HG02970 (cell line): ENCODE results near the gene GPSM1.
"Not testable (repeated sequence)": the region's sequence is repeated elsewhere in the genome, so short reads cannot be mapped to it uniquely, and the experiment has no call there.

Experiments
- ATAC-seq: cut with Tn5 transposase; IDR thresholded peaks from one replicate; pipeline ENCODE4 v1.9.1; 2021; ENCODE audit warnings: mild to moderate bottlenecking, moderate library complexity, moderate number of reproducible peaks; ENCODE audit not compliant: unreplicated experiment, low FRiP score

The GPSM1 gene

DNA sequence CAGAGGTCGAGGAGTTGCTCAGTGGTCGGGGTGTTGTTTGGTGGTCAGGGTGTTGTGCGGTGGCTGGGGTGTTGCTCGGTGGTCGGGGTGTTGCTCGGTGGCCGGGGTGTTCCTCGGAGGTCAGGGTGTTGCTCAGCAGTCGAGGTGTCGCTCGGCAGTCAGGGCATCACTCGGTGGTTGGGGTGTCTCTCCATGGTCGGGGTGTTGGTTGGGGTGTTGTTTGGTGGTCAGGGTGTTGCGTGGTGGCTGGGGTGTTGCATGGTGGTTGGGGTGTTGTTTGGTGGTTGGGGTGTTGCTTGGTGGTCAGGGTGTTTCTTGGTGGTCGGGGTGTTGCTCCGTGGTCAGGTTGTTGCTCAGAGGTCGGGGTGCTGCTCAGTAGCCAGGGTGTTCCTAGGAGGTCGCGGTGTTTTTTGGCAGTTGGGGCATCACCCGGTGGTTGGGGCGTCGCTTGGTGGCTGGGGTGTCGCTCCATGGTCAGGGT is 11.0 kb upstream of the GPSM1 start:
- no peak for ATAC-seq

DNA sequence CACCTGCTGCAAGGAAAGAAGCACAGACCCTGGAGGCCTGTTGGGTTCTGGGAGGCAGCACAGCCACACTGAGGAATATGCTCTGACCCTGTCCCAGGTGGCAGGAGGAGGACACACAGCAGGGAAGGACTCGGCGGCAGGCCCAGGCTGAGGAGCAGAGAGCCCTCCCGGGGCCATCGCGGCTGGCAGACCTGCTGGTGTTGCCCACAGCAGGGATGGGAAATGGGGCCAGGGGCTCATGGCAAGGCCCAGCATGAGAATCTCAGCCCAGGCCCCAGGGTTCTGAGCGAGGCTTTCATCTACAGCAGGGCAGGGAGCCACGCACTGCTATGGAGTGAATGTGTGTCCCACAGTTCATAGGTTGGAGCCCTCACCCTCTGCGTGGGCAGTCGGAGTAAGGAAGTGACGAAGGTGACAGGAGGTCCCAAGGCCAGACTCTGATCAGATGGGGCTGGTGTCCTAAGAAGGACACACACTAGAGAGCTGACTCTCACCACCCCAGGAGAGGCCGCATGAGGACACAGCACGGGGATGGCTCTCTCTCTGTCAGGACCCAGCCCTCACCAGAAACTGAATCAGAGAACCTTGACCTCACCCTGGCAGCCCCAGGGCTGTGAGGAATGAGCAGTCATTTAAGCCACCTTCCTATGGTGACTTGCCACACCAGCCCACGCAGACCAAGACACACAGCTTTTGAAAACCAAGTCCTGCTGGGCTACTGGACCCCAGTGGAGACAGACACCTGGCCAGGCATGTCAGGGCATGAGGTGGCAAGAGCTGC is 10.3 kb upstream of the GPSM1 start:
- no peak for ATAC-seq

DNA sequence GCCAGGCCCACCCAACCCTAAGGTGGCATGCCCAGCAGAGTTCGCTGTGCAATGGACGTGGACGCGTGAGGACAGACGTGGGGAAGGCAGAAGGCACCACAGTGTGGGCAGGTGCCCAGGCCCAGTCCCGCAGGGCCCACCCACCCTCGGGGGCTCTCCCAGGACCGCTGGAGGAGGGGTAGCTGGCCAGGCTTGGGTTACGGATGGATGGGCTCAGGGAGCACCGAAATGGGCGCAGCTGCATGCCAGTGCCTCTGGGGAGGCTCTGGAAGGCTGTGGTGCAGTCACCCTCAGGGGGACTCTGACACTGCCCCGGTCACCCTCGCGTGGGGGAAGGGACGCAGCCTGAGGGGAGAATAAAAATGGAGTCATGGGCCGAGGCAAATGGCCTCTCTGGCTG is 9.6 kb upstream of the GPSM1 start:
- ATAC-seq, result no peak

DNA sequence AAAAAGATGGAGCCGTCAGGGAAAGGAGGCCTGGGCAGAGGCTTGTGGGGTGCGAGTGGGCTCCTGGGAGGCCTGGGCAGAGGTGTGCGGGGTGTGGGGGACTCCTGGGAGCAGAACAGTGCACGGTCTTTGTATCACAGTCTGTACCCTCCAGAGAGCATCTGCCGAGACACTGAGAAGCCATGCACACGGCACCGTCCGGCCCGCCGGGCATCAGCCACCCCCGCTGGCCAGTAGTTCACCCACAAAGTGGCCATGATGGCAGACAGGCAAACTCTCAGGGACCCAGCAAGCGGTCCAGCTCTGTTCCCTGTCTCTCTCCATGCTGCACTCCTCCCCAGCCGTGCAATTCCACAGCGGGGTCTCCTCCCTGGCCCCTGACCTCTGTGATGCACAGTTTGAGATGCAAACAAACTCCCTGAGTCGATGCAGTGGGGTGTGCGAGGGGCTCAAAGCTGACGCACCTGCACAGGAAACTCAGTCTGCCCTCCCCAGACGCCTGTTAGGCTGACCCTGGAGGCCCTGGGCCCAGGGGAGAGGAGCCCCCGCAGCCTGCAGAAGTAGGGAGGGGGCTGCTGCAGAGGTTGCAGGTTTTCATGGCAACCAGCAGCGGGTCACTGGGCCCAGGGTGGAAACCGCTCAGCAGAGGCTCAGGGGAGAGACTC is 9.1 kb upstream of the GPSM1 start:
- ATAC-seq, result no peak

DNA sequence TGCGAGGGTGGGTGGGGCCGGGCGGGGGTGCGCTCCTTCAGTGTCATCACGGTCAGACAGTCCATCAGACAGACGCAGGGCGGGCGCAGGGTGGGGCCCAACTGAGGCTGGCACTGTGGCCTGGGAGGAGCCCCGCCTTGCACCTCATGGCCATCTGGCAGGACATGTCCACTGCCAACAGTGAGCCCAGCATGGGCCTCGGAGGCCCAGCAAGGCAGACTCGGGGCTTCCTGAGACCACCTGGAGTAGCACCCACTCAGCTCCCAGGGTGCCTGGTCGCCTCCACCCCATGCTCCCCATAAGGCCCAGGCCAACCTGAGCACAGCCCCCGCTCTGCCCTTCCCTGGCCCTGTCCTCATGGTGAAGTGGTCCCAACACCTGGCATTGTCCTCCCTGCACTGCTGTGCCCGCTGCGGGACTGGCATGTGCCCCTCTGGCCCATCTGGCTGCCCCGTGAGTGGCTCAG is 8.5 kb upstream of the GPSM1 start:
- no peak for ATAC-seq

DNA sequence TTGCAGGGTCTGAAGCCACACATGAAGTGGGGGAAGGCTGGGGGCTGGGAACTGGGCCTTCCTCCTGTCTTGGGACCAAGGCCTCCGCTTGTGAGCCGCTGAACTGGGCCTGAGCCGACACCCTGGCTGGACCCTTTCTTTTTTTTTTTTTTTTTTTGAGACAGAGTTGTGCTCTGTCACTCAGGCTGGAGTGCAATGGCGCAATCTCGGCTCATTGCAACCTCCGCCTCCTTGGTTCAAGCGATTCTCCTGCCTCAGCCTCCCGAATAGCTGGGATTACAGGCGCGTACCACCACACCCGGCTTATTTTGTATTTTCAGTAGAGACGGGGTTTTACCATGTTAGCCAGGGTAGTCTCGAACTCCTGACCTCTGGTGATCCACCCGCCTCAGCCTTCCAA is 8.1 kb upstream of the GPSM1 start:
- not testable (repeated sequence) for ATAC-seq

DNA sequence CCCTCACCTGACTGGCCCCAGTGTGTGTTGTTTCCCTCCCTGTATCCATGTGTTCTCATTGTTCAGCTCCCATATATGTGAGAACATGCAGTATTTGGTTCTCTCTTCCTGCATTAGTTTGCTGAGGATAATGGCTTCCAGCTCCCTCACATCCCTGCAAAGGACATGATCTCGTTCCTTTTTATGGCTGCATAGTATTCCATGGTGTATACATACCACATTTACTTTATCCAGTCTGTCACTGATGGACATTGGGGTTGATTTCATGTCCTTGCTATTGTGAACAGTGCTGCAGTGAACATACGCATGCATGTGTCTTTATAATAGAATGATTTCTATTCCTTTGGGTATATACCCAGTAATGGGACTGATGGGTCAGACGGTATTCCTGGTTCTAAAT is 7.4 kb upstream of the GPSM1 start:
- not testable (repeated sequence) for ATAC-seq

DNA sequence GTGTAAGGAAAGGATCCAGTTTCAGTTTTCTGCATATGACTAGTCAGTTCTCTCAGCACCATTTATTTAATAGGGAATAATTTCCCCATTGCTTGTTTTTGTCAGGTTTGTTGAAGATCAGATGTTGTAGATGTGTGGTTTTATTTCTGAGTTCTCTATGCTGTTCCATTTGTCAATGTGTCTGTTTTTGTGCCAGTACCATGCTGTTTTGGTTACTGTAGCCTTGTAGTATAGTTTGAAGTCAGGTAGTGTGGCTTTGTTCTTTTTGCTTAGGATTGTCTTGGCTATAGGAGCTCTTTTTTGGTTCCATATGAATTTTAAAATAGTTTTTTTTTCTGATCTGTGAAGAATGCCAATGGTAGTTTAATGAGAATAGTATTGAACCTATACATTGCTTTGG is 6.4 kb upstream of the GPSM1 start:
- ATAC-seq, result not testable (repeated sequence)

DNA sequence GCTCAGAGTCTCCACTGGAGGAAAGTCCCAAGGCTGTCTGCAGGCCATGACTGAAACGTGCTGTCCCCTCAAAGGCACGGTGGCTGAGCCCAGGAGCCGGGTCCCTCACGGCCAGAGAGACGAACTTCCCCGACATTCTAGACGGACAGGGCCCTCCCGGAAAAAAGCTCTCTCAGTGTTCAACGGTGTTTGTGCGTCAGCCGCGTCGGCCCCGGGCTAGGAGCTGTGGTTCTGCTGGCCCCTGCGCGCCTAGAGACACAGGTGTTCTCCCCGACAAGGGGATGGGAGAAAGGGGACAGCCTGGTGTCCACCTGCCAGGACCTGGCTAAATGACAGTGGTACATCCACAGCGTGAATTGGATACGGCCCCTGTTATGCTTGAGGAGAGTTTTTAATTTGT is 5.8 kb upstream of the GPSM1 start:
- no peak for ATAC-seq

DNA sequence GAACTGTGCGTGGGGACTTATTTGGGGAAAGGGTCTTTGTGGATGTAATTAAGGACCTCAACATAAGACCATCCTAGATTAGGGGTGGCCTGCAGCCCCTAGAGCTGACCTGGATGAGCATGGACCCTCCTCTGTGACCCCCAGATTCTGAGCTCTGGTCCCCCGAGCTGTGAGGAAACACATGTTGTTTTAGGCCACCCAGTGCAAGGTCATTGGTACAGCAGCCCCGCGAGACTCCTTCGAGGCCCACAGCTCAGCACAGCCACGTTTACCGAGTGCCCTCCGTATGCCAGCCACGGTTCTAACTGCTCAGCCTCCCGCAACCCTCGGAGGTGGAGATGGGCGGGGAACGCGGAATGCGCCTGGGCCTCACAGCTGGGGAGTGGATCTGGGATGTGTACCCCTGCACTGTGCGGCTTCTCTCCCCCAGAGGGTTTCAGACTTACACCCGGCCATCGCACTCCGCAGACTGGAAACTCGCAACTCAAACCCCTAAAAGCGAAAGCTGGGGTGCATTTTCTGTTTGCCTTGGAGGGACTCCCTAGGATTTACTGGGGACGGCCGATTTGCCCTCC is 4.5 kb upstream of the GPSM1 start:
- ATAC-seq, result no peak

DNA sequence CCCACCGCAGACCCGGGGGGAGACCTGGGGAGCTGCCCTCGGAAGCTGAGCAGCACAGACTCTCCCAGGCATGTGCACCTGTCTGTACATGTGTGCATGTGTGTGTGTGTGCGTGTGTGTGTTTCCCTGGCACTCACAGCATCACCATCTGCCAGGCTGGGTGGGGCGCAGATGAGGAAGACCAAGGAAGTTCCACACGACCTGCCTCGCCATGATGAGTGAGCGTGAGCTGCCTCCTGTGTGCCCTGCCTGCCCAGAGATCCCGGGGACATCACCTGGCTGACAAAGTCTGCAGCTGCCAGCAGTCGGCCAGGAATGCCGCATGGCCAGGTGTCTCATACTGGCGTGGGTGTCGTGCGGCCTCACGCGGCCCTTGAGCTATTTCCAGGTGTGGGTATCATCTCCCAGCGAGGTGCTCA is 4.0 kb upstream of the GPSM1 start:
- no peak for ATAC-seq

DNA sequence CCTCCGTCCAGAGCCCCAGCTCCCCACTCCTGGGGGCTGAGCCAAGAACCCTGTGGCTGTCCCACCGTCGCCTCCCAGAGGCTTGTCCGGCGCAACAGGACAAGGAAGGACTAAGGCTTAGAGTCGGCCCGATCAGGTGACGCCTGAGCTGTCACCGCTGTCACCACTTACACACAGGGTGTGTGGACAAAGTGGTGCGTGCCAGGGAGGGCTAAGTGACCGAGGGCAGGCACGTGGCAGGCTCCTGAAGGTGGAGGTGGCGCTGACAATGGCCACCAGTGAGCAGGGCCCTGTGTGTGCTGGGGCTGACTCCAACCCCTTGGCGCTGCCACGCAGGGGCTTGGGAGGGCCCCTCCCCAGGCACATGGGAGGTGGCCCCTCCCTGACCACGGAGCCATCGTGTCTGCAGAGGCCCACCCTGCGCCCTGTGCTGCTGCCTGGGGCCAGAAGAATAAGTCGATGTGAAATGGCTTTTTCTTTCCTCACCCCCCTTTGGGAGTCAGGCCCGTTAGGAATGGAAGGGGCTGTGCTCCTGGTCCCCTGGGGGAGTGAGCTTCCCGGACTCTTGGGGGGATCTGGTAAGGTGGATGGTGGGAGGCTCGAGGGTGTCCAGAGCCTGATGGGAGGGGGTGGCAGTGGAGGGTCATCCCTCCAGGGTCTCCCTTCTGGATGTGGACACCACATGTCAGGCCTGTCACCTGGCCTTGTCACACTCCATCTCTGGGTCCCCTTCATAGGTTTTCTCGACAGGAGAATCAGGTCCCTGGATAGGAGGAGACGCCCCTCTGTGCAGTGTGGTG is 2.6 kb upstream of the GPSM1 start:
- no peak for ATAC-seq

DNA sequence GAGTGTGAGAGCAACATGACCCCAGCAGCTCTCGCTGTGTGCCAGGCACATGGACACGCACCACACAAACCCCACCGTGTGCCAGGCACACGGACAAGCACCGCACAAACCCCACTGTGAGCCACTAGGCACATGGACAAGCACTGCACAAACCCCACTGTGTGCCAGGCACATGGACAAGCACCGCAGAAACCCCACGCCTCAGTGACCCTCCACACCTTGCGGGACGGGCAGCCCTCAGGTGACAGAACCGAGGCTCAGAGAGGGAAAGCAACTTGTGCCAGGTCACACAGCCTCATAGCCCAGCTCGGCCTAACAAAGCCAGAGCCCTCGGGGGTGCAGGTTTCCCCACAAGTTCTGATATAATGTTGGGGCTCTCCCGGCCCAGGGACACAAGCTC is 2.0 kb upstream of the GPSM1 start:
- ATAC-seq, result no peak

DNA sequence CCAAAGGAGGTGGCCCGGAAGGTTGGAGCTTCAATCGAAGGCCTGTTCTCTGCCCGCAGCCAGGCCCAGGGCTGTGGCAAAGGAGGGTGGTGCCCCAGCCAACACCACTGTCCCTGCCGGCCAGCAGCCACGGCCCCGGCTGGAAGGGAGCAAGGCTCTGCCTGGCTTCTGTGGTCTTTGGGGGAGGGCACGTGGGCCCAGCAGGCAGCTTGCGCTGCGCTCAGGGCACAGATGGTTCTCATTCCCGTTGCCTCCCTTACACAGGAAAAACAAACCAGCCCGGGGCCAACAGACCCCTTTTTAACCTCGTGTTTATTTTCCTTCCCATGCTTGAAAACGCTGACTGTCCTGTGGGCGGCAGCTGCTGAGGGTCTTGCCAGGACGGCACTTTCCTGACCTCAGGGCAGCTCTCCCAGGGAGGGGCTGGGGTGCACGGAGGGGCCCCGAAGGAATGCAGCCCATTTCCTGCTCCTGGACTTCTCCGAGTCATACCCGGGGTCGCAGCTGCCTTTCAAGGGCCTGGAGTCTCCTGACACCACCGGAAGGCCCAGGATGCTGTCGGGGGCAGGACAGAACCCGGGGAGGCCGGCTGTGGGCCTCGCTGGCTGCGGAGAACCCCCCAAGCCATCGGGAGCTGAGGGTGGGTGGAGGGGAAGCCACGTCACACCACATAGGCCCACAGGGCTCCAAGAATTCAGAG is 1.1 kb upstream of the GPSM1 start:
- no peak for ATAC-seq

DNA sequence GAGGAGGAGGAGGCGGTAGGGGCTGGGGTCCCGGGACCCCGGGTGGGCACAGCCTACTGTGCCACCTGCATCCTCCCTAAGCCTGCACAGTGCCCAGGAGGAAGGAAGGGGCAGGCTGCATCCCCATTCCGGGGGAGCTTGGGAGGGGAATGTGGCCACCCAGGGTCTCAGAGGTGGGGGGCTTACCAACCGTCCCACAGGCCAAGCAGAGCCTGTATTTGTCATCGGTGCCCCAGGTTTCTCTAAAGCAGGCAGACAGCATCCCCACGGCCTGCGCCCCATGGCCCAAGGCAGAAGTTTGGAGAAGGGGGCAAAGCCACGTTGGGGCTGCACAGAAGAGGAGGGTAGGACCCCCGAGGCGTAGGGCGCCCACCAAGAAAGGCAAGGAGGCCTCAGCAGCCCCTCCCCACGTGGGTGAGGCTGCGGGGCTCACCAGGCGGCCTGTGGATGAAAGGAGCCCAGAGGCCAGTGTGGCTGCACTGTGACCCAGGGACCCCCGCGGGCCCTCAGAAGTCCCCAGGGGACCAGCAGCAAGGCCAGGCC is 507 bp upstream of the GPSM1 start:
- ATAC-seq, result no peak

DNA sequence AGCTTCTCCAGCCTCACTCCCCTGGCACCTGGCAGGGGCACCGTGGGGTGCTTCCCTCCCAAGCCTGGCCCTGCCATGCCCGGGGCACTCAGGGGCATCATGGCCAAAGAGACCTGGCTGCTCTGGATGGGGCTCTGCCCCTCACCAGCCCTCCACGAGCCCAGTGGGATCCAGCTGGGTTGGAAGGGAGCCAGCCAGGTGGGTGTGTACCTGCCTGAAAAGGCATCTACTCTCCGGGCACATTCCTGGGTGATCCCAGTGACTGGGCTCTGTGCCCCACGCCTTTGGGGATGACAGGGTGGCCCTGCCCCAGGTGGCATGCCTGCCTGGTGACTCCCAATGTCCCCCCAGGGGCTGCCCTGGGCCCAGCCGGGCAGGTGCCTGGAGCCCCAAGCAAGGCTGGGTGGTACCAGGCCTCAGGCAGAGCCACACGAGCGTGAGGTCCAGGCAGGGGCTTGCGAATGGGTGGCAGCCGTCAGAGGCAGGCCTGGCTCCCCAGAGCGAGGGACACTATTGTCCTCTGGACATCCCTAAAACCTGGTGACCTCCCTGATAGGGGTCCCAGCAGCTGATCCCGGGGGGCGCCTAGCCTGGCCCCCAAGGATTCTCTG is 777 bp downstream of the GPSM1 start:
- no peak for ATAC-seq

DNA sequence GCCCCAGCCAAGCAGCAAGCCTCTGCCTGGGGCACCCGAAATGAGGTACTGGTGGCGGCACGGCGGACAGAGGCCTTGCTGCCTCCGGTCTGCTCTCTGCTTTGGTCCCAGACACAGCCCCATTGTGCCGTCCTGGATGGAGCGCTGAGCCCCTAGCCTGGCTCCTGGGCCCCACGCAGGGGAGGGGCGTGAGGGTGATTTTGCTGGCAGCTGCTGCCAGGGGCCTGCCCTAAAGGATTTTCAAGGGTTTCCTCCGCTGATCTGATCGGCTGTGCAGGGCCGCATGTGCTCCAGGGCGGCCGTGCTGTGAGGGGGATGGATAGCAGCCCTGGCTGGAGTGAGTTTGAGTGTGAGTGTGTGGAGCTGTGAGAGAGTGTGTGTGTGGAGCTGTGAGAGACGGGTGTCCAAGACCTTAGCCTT is 1.3 kb downstream of the GPSM1 start:
- ATAC-seq, result no peak

DNA sequence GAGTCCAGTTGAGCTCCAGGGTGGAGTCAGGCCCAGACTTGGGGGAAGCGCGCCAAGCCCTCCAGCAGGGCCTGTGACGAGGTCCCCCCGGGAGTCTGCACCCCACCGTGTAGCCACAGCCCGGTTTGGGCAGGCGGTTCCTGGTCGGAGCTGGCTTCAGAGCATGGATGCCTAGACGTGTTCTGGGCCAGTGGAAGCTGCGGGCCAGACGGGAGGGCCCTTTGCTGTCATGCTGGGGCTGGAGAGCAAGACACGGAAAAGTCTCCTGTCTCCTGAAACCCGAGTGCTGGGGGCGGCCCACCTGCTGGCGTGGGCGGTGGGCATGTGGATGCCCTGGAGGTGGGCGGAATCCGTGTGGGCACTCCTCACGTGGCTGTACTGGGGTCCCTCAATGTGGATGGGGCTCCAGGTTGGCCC is 1.9 kb downstream of the GPSM1 start:
- no peak for ATAC-seq

DNA sequence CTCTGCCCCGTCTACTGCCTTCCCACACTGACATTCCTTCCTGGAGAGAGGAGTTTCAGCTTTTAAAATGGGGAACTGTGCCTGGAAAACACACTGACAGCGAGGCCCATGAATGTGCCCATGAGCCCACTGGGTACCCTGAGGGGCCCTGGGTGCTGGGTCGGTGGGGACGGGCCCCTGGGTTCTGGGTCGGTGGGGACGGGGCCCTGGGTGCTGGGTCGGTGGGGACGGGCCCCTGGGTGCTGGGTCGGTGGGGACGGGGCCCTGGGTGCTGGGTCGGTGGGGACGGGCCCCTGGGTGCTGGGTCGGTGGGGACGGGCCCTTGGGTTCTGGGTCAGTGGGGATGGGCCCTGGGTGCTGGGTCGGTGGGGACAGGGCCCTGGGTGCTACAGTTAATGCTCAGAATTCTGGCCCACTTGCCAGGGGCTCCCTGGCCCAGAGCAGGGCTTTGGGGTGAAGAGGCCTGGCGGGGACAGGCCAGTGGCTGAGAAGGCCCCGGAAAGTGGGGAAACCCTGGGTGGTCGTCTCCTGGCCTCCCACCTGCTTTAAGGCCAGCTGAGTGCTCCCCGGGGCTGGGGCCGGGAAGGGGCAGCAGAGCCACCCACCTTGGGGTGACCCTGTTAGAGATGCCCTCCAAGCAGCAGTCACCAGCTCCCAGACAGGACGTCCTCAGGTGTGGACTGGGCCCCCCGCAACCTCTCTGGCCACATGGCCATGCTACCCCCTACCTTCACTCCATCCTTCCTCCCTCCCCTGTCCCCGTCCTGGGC is 2.5 kb downstream of the GPSM1 start:
- no peak for ATAC-seq
